GM21717 (cell line): Measurements from ENCODE around the gene B4GALNT3.

Experiments
- ATAC-seq: cut with Tn5 transposase; IDR thresholded peaks from one replicate; pipeline ENCODE4 v1.9.1; 2021; ENCODE audit warnings: mild to moderate bottlenecking, moderate library complexity; ENCODE audit not compliant: unreplicated experiment

The B4GALNT3 gene

DNA sequence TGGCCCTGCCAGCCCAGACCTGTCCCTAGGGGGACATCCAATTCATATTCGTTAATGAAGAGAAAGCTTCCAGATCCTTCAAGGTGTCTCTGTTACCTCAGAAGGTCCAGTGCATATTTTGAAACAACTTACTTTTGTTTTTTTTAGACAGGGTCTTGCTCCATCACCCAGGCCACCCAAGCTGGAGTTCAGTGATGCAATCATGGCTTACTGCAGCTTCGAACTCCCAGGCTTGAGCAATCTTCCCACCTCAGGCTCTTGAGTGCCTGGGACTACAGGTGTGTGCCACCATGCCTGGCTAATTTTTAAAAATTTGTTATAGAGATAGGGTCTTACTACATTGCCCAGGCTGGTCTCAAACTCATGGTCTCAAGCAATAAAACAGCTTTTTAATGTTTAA, 48.4 kb downstream of the B4GALNT3 start:
- no peak for ATAC-seq

DNA sequence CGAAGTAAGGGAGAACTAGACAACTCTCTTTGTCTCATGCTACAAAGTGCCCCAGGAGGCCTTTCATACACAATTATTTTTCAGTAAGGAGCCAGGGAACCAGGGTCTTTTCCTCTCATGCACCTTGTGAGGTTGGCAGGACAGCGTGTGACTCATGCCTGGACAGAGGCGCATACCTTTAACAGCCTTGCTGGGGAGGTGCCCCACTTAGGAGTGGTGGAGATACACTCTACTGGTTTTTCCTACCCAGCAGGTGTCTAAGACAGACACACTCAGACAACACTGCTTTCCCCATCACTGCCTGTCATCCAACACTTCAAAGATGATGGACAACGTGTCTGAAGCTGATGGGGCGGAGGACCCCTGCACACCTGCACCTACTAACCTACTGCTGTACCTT, 49.1 kb downstream of the B4GALNT3 start:
- ATAC-seq, result no peak

DNA sequence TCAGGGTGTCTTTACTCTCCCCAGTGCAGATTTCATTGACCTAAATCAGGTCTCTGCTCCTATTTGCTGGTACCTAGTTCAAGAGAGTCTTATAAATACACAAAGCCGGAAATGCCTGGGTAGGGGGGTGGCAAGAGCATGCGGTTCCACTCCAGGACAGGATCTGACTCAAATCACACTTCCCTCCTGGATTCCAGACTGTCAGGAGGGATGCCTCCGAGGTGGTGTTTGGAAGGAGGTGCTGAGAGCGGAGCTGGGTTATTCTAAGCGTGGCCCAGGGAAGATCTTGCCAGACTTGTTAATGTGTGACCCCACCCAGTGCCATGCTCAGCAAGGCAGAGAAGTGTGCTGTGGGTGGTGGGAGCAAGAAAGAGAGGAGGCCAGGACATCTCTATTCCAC, 49.8 kb downstream of the B4GALNT3 start:
- ATAC-seq, result no peak

DNA sequence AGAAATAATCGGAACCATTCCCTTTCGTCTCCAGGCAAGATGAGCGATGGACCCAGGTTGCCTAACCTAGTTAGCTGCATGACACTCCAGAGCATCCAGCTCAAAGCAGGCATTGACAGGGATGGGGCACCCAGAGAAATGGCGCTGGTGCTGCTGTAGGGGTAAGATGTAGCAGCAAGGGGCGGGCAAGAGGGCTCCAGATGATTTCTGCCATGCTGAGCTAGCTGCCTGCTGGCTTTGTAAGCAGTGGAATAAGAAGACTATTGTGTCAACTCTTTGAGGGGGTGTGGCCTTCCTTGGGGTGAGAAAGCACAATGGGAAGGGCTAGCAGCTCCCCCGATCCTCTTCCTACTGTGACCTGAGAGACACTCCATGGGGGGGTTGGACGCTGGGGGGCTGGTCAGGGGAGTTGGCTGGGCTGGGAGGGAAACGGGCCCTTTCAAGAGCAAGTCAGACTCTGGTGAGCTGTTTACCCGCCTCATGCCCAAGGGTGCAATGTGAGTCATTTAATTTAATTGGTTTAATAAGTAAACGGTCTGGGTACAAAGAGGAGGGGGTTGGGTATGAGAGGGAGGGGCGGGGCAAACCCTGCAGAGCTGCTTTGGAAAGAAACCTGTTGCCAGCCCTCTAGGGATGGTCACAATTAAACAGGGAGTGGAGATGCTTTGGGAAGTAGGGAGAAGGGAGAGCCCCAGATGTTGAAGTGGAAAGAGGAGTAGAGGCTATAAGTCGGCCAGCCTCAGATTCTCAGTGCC, 50.5 kb downstream of the B4GALNT3 start:
- no peak for ATAC-seq

DNA sequence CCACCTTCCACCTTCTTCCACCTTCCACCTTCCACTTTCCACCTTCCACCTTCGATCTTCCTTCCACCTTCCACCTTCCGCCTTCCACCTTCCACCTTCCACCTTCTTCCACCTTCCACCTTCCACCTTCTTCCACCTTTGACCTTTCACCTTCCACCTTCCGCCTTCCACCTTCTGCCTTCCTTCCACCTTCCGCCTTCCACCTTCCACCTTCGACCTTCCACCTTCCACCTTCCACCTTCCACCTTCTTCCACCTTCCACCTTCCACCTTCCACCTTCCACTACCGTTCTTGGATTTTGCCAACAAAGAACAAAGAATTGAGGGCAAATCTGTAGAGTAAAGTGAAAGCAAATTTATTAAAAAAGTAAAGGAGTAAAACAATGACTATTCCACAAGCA, 53.2 kb downstream of the B4GALNT3 start:
- ATAC-seq, result no peak

DNA sequence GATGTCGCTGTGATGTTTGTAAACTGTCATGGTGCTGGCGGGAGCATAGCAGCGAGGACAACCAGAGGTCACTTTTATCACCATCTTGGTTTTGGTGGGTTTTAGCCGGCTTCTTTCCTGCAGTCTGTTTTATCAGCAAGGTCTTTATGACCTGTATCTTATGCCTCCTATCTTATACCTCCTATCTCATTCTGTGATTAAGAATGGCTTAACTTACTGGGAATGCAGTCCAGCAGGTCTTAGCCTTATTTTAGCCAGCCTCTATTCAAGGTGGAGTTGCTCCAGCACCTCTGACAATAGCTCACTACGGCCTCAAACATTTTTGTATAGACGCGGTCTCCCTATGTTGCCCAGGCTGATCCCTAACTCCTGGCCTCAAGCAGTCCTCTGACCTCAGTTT, 53.7 kb downstream of the B4GALNT3 start:
- no peak for ATAC-seq

DNA sequence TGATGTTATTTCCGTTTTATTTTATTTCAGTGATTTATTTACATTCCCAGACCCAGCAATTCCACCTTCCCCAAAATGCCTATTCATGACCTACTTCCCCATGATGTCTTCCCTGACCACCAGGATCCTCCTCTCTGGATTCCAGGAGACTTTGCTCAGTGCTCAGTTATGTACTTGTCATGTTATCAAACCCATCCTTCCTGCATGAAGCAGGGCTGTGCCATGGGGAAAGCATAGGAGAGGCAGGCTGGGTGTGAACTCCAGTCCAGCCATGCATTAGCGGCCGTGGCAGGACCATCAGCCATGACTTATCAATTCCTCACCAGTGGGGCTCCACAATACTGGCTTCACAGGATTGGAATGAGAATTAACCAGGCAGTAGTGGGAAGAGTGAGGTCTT, 57.8 kb downstream of the B4GALNT3 start:
- ATAC-seq, result no peak

DNA sequence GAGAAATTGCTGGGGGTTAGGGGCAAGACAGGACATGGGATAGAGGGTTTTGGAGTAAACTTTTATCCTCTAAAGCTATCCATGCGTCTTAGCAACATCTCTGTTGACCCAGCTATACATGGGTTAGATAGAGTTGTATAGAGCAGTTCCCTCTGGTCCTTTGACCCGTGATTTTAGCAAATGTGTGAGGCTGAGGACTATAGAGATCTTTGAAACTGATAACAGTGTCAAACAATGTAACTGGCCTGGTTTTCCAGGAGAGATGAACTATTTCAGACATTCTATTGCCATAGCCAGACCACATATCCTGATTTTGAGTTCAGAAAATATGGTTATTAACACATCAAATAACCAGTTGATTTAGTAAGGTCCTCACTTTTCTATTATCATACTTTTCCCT, 60.4 kb downstream of the B4GALNT3 start:
- ATAC-seq, result no peak

DNA sequence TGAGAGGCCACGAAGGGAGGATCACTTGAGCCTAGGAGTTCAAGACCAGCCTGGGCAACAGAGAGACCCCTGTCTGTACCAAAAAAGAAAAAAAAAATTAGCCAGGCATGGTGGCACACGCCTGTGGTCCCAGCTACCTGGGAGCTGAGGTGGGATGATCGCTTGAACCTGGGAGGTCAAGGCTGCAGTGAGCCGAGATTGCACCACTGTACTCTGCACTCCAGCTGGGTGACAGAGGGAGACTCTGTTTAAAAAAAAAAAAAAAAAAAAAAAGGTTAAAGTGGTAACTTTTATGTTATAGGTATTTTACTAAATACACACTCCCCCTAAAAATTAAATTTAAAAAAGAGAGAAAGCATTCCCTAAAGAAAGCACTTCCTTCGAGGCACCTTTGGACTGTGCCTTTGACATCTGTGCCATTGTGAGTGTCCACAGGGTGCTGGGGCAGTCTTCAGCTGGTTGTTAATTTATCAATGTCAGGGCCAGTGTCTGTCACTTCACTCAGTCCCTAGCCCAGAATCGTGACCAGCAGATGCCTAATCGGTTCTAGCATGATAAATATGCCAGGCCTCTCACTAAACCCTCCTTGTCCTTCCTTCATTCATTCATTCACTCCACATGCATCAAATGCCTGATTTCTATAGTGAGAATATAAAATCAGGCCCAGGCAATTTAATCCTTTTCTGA, 63.1 kb downstream of the B4GALNT3 start:
- no peak for ATAC-seq

DNA sequence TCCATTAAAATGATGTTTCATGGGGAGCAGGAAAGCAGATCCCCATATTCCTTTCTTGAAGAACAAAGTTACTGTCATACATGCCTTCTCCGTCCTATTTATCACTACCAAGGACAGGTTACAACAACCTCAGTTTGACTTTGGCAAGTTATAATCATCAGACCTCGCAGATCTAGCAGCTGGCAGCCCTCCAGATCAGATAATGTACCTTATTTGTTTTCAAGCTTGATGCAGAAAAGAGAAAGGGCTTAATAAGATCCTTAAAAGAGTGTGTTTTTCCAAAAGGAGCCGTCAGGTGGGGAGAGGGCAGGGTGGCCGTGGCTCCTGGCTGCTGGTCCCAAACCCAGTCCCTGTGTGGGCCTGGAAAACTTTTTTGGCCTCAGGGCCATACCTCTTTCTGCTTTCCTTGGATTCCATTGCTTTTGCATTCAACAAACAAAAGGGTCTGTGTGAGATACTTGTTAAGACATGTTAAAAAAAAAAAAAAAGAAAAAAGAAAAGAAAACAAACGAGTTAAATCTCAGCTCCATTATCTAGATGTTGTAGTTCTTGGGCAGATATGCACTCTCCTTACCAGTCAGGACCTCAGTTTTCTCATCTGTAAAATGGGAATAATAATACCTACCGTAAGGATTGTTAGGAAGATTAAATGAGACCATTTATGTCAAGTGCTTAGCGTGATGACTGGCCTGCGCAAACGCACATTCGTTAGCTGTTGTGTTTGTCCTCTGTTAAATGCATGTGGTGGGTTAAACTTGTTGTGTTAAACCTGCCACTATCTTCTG, 64.6 kb downstream of the B4GALNT3 start:
- no peak for ATAC-seq

DNA sequence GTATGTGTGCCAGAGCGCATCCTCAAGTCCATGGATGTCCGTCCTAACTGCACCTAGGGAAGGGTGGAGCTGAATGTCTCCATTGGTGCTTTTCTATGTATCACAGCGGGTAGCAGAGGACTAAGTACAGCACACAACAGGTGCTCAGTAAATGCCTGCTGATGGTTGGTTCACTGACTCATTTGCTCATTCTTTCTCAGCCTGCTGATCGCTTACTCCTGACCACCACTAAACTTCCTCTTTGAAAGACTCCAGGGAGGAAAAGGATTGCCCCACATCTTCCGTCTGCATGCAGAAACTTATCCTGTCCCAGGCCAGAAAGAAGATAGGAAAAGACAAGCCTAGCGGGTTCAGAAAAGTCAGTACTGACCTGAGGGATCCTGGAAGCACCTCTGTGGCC, 66.3 kb downstream of the B4GALNT3 start:
- no peak for ATAC-seq

DNA sequence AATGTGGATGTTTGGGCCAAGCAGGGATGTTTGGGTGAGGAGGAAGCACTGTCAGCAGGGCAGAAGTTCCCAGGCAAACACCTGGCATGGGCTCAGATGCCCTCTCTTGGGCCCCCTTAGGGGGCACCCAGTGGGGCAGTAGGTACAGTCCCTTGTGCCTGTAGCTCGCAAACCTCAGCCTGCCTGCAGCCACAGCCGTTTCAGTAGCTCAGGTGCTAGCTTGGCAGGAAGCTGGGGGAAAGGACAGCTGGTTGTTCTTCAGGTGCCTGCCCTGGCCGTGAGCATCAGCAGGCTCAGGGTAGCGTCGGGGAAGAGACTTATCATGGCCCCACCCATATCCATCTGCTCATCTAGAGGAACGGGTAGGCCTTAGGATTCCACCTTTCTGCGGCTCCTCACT, 67.5 kb downstream of the B4GALNT3 start:
- no peak for ATAC-seq

DNA sequence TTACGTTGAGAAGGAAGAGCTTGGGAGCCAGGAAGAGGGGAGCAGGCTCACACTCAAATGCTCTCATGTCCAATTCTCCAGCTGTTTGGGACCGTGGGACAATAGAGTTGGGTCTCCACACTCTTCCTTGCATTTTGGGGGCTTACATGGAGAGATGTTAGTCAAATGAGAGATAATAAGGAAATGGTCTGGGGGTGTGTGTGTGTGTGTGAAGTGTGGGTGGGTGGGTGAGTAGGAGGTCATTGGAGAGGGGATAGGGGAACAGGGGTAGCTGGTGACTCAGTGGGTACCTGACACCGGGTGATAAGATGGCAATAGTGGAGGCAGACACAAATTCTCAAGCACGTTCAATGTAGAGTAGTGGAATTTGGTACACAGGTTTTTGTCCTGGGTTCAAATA, 68.0 kb downstream of the B4GALNT3 start:
- ATAC-seq, result no peak

DNA sequence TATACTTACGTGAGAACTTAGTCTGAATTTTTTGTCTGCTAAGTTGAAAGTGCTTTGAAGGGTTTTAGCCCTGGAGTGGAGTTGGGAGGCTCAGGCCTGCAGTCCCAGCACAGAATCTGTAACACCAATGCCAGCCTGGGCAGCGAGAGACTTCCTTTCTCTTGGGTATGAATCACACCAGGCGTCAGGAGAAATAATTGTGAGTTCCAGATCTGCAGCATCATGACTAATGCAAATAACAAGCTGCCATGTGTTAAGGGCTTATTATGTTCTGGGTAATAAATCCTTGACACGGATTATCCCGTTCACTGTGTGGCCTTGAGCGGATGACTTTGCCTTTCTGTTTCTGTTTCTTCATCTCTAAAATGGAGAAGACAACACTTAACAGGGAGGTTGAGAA, 70.6 kb downstream of the B4GALNT3 start:
- ATAC-seq, result no peak

DNA sequence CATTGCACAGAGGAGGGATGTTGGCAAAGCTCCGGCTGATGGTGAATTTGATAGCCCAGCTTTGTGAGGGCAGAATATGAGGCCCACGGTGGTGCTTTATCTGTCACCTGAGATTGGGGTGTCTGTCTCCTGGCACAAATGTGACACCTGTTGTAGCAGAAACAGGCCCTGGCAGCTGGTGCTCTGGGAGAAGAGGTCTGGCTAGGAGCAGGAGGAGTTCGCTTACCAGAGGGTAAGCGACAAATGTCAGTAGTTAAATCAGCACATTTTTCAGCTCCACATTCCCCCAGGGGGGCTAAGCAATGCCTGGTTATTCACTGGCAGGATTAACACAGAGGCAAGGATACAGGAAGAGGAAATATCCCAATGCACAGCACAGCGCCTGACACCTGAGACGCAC, 71.1 kb downstream of the B4GALNT3 start:
- ATAC-seq, result no peak

DNA sequence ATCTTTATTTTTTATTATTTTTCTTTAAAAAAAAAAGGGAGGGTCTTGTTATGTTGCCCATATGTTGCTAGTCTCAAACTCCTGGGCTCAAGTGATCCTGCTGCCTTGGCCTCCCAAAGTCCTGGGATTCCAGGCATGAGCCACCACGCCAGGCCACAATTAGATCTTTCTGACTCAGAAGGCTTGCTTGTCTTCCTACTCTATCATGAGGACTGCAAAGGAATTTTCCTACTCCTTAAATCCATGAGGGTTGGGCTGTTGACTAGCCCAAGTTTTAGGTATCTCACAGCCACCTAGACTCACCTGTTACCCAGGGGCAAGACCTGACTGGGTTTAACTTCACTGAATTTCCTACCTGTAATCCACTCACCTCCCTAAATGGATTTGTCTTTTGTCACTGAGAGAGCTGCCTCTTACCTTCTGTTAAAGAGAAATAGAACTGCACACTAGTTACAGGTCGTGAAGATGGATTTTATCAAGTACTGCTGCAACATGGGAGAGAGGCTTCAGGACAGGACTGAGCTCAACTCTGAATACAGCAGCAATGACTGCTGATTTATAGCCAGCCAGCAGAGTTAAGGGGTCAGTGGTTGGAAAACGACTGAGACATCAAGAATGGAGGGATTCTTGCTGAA, 72.3 kb downstream of the B4GALNT3 start:
- ATAC-seq, result no peak

DNA sequence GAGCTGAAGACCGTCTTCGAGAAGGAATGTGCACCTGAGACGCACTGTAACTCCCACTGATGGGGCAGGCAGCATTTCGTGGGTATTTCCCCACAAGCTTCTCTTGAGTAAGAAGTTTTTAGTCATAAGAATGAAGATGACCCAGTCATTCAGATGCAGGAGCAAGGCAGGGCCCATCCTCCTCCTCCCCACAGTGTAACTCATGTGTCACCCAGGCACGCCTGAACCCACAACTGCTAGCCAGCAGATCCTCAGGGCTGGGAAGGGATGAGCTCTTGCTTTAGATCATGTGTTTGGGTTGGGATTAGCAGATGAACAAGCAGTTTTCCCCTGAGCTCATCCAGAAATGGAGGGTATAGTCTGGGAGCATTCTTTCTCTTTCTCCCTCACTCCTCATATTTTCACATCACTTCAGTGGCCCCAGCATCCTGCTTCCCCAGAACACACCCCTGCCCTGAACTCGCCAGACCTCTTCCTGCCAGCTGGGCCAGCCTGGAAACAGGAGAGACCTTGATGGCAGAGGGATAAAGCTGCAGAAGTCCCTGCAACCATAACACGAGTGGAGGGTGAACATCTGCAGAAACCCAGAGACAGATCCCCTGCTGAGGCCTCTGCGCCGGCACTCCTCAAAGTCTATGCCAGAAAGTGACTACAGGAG, 73.3 kb downstream of the B4GALNT3 start:
- ATAC-seq, result no peak

DNA sequence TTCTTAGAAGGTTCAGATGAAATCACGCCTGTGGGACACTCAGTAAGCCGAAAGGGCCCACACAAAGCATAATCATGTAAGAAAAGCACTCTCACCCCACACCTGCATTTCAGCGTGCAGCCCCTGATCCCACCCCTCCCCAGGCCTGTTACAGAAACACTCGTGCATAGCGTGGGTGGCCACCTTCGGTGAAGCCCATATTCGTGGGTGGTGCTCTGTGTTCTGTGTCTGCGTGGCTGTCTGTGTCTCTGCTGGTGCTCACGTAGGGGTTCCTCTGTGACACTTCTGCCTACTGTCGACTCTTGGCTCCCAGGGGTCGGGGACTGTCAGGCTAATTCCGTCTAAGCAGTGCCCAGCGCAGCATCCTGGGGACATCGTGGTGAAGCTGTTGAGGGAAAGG, 74.0 kb downstream of the B4GALNT3 start:
- ATAC-seq, result no peak

DNA sequence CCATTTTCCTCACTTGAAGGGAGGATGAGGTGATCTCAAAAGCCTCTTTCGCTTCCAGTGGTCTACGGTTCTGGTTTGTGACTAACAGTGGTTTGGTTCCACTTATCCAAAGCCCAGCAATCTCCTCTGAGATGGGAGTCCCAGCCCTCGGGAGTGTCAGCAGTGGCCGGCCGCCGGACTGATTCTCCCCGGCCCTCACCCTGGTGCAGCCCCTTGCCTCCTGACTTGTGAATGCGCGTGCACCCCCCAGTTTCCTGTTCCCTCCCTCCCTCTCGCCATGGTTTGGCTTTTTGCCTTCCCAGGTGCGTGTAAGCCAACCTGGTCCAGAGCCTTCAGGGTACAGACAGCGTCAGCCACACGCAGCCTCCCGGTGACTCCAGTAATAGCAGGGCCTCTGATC, 74.5 kb downstream of the B4GALNT3 start:
- ATAC-seq, result no peak

DNA sequence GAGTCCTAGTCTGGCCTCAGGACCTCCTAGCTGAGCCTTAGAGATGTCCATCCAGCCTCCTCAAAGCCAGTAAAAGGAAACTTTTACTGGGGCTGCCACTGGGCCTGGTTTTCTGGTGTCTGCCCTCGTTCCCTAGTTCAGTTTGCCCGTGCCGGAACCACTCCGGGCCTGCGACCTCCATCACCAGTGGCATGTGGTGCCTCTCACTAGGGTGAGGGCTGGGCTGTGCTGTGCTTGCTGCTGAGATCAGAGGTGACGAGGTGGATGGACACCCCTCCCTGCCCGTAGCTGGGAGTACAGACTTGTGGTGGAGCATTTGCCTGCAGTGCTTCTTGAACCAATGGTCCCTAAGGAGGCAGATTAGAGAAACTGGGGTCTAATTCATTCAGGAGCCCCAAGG, 75.7 kb downstream of the B4GALNT3 start:
- ATAC-seq, result no peak

DNA sequence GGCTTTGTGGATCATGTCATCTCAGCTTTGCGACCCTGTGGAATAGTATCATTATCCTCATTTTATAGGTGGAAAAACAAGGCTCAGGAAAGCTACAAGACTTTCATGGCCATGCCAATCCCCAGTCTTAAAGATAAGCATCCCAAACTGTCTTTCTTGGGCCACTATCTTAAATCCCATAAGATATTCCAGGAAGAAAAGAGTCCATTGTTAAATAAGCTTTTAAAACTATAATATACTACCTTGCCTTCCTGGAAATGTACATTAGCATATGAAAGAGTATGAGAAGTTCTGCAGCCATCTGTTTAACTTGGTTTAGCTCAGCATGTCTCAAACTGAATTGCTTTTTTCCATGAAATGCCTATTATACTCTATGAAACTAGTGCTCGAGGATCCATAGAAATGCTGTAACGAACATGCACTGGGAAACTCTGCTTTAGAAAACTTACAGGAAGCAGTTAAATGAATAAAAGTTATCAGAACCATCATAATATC, 77.1 kb downstream of the B4GALNT3 start:
- no peak for ATAC-seq
